ENCODE measurements around the gene PPP4R2.

- TF ChIP-seq CTCF (IDR thresholded peaks at IDR 0.05; ENCODE audit: insufficient read depth, low read length) (no peak), REST (IDR thresholded peaks at IDR 0.05; ENCODE audit: insufficient replicate concordance, low read depth) (no peak), GABPA (IDR thresholded peaks at IDR 0.05; ENCODE audit: low read depth) (no peak)
These were observed 24.8 kb downstream of the PPP4R2 start for GRCh38 chr3:73021301-73021835.
